A673 (cell line): ENCODE measurements around the gene KRT23. TPM values are rescaled to one million over a fixed set of nuclear protein-coding genes. Genes with fewer than 3 reads are reported as not detected.

Source experiments
- BruUV-seq: library from RNA; stranded (reverse); fragments of 400-500 nt; replicated peaks from 2 replicates; lab custom pipeline; 2021; lab: Mats Ljungman, UMichigan
- CTCF ChIA-PET: fragments of 300-600 bp; sonication (Branson Sonifier 250); formaldehyde crosslinking; loops from one replicate; lab custom pipeline; 2022; ENCODE audit warnings: antibody characterized with exemption; lab: Charles Lee
- POLR2A ChIA-PET: fragments of 300-600 bp; sonication (Branson Sonifier 250); formaldehyde crosslinking; loops from one replicate; lab custom pipeline; 2022; ENCODE audit warnings: antibody characterized with exemption; ENCODE audit not compliant: low non-redundant PET; lab: Charles Lee
- DNase-seq: peaks from one replicate; pipeline ENCODE4 v3.0.0-alpha.2; 2015; ENCODE audit warnings: low spot score
- H3K27ac ChIP-seq: fragments of 200-600 bp; sonication (generic); 2 replicates; pipeline ENCODE4 v1.5.1; 2016; ENCODE audit warnings: mixed run types, low read depth, mild to moderate bottlenecking, mixed read lengths, antibody characterized with exemption, low read length; ENCODE audit not compliant: poor library complexity, severe bottlenecking
- H3K27me3 ChIP-seq: fragments of 200-600 bp; sonication (generic); replicated peaks from 2 replicates; pipeline ENCODE4 v1.6.1; 2017; ENCODE audit warnings: mixed run types, low read depth, mild to moderate bottlenecking, mixed read lengths, antibody characterized with exemption, low read length; ENCODE audit not compliant: insufficient read depth, poor library complexity
- H3K36me3 ChIP-seq: fragments of 200-600 bp; sonication (generic); 2 replicates; pipeline ENCODE4 v1.6.1; 2016; ENCODE audit warnings: mixed run types, mild to moderate bottlenecking, mixed read lengths, antibody characterized with exemption, low read length; ENCODE audit not compliant: insufficient read depth, poor library complexity, severe bottlenecking
- H3K4me1 ChIP-seq: fragments of 200-600 bp; sonication (generic); 2 replicates; pipeline ENCODE4 v1.6.1; 2017; ENCODE audit warnings: mixed run types, mild to moderate bottlenecking, mixed read lengths, antibody characterized with exemption, low read length; ENCODE audit not compliant: insufficient read depth, poor library complexity, severe bottlenecking
- H3K4me3 ChIP-seq: fragments of 200-600 bp; sonication (generic); 2 replicates; pipeline ENCODE4 v1.5.1; 2016; ENCODE audit warnings: low read depth, mixed run types, mild to moderate bottlenecking, mixed read lengths, low read length; ENCODE audit not compliant: poor library complexity, severe bottlenecking
- H3K9me3 ChIP-seq: fragments of 200-600 bp; sonication (generic); 2 replicates; pipeline ENCODE4 v1.6.1; 2016; ENCODE audit warnings: mixed run types, low read depth, mild to moderate bottlenecking, mixed read lengths, antibody characterized with exemption, low read length; ENCODE audit not compliant: poor library complexity, severe bottlenecking
- CTCF ChIP-seq: fragments of 300-800, 200-600 bp; sonication (generic); conservative IDR thresholded peaks from 2 replicates; pipeline ENCODE4 v1.5.1; 2017; ENCODE audit warnings: low read depth, mild to moderate bottlenecking, antibody characterized with exemption, low read length, moderate library complexity, mixed read lengths
- EZH2 ChIP-seq: fragments of 200-600 bp; sonication (generic); IDR thresholded peaks from 2 replicates; pipeline ENCODE4 v1.6.1; 2017; ENCODE audit warnings: borderline replicate concordance, low read depth, mild to moderate bottlenecking, mixed read lengths, antibody characterized with exemption, low read length; ENCODE audit not compliant: poor library complexity, severe bottlenecking
- intact Hi-C: fragments of 100-400 bp; cut with micrococcal nuclease; formaldehyde crosslinking; loops from one replicate; pipeline ENCODE4 v1.10.0; 2022; ENCODE audit not compliant: unreplicated experiment
- total RNA-seq: library from RNA; stranded (reverse); gene quantifications from 2 replicates; pipeline ENCODE4 v1.2.3, GENCODE V29; 2021

KRT23 gene
- total RNA-seq, 1 experiment from 2014 or later, result not detected

- ChIA-PET POLR2A (no interaction called here), CTCF (no interaction called here)
- H3K27ac ChIP-seq, result no peak overlapping the region
- no peaks in the 10 kb centered on the region for H3K9me3 ChIP-seq
- H3K36me3 ChIP-seq, result no peaks in the 10 kb centered on the region
- DNase-seq, result no peak
- H3K27me3 ChIP-seq, result no peaks in the 10 kb centered on the region
- no peak overlapping the region for H3K4me3 ChIP-seq
- no peaks in the 10 kb centered on the region for H3K4me1 ChIP-seq
- intact Hi-C loops, result no loop called here
- no TSS peak for BruUV-seq
- no peak for TF ChIP-seq EZH2
- no peak for TF ChIP-seq CTCF
These were observed 942 bp downstream of the KRT23 start for GRCh38 chr17:40936437-40936971.

- H3K27me3 ChIP-seq, result no peaks in the 10 kb centered on the region
- H3K9me3 ChIP-seq, result no peaks in the 10 kb centered on the region
- ChIA-PET POLR2A (no interaction called here), CTCF (no interaction called here)
- H3K36me3 ChIP-seq, result no peaks in the 10 kb centered on the region
- H3K4me3 ChIP-seq, result no peak overlapping the region
- no peak overlapping the region for H3K27ac ChIP-seq
- no peak for TF ChIP-seq EZH2
- BruUV-seq, result no TSS peak
- intact Hi-C loops, result no loop called here
- DNase-seq, result no peak
- no peaks in the 10 kb centered on the region for H3K4me1 ChIP-seq
These were observed 1.8 kb downstream of the KRT23 start for GRCh38 chr17:40935624-40936023.

GRCh38 chr17:40932608-40933007 is 4.8 kb downstream of the KRT23 start:
- Histone ChIP-seq H3K27ac (no peak overlapping the region), H3K36me3 (no peaks in the 10 kb centered on the region), H3K9me3 (no peaks in the 10 kb centered on the region), H3K4me1 (no peaks in the 10 kb centered on the region), H3K27me3 (no peaks in the 10 kb centered on the region), H3K4me3 (no peak overlapping the region)
- intact Hi-C loops, result no loop called here
- no peak for DNase-seq
- ChIA-PET CTCF (no interaction called here), POLR2A (no interaction called here)
- no TSS peak for BruUV-seq
- TF ChIP-seq EZH2, result no peak
- no peak for TF ChIP-seq CTCF

- no peaks in the 10 kb centered on the region for H3K9me3 ChIP-seq
- CTCF ChIA-PET, result no interaction called here
- no TSS peak for BruUV-seq
- no peak overlapping the region for H3K4me3 ChIP-seq
- POLR2A ChIA-PET, result no interaction called here
- intact Hi-C loops, result no loop called here
- no peaks in the 10 kb centered on the region for H3K4me1 ChIP-seq
- DNase-seq, result no peak
- TF ChIP-seq CTCF (no peak), EZH2 (no peak)
- H3K27me3 ChIP-seq, result no peaks in the 10 kb centered on the region
- no peak overlapping the region for H3K27ac ChIP-seq
- H3K36me3 ChIP-seq, result no peaks in the 10 kb centered on the region
These were observed 6.1 kb downstream of the KRT23 start for GRCh38 chr17:40931311-40931710.
